K562 (cell line): Measurements from ENCODE around the gene ARHGAP26. TPM values are rescaled to one million over a fixed set of nuclear protein-coding genes. Genes with fewer than 3 reads are reported as not detected.

Experiments
- ATAC-seq: fragments of 200-7000 bp; cut with Tn5 transposase; 3 replicates; pipeline ENCODE4 v1.9.1; 2020; ENCODE audit warnings: moderate library complexity
- BruUV-seq: library from RNA; stranded (reverse); fragments of 400-500 nt; replicated peaks from 2 replicates; lab custom pipeline; 2021; lab: Mats Ljungman, UMichigan
- CTCF ChIA-PET: fragments of 300-600 bp; formaldehyde crosslinking; extraction: SDS; loops from one replicate; lab custom pipeline; 2021; ENCODE audit warnings: low intra/inter-chr PET ratio; lab: Yijun Ruan, JAX
- POLR2A ChIA-PET: fragments of 300-600, 350-650 bp; sonication (Branson Sonifier 250); formaldehyde crosslinking; extraction: SDS; loops from one replicate; lab custom pipeline; 2021; ENCODE audit warnings: antibody characterized with exemption, inconsistent platforms; lab: Yijun Ruan, JAX
- DNase-seq, 4 experiments: peaks; one replicate each; pipeline versions ENCODE4 v3.0.0 to v3.0.0-alpha.2; 2011 to 2018; ENCODE audit warnings: low spot score in 3 of 4, mixed read lengths in 3 of 4; ENCODE audit errors: extremely low read depth in 1 of 4
- FAIRE-seq: peaks from 2 replicates; lab custom pipeline; 2011; peaks lifted over from hg19 to GRCh38; lab: Jason Lieb, UNC
- H2AFZ ChIP-seq: 2 replicates; pipeline ENCODE4 v1.6.0; 2011; ENCODE audit warnings: low read depth, low read length, control low read depth, inconsistent platforms
- H3K27ac ChIP-seq: fragments of 200-600 bp; 3 replicates; pipeline ENCODE4 v1.8.0; 2011; ENCODE audit warnings: low read depth, mild to moderate bottlenecking, control low read depth, inconsistent platforms, low read length, moderate library complexity, mixed read lengths; ENCODE audit errors: extremely low read depth
- H3K27me3 ChIP-seq, 2 experiments: fragments of 300-600 bp in 1 of 2; 2 replicates in 1 of 2; 3 replicates in 1 of 2; pipeline versions ENCODE4 v1.6.0 to v1.8.0; 2011; ENCODE audit warnings: inconsistent platforms in 2 of 2, low read length in 2 of 2, mild to moderate bottlenecking in 1 of 2, mixed read lengths in 1 of 2, moderate library complexity in 1 of 2; ENCODE audit not compliant: control insufficient read depth in 2 of 2, insufficient read depth in 2 of 2
- H3K36me3 ChIP-seq: fragments of 300-600 bp; 3 replicates; pipeline ENCODE4 v1.8.0; 2011; ENCODE audit warnings: mild to moderate bottlenecking, low read length, inconsistent platforms; ENCODE audit not compliant: control insufficient read depth, insufficient read depth
- H3K4me1 ChIP-seq, 2 experiments: fragments of 200-600 bp in 1 of 2; replicated peaks in 1 of 2; 2 replicates in 1 of 2; 3 replicates in 1 of 2; pipeline versions ENCODE4 v1.5.1 to v1.8.0; 2011; ENCODE audit warnings: inconsistent platforms in 2 of 2, low read length in 2 of 2, mild to moderate bottlenecking in 1 of 2, mixed read lengths in 1 of 2, moderate library complexity in 1 of 2; ENCODE audit not compliant: control insufficient read depth in 2 of 2, insufficient read depth in 2 of 2
- H3K4me2 ChIP-seq: 2 replicates; pipeline ENCODE4 v1.6.1; 2011; ENCODE audit warnings: low read length, control low read depth, inconsistent platforms, mixed read lengths; ENCODE audit not compliant: insufficient read depth
- H3K4me3 ChIP-seq: fragments of 200-600 bp; sonication (generic), shearing (Covaris generic); 2 replicates; pipeline ENCODE4 v1.5.1; 2016; ENCODE audit warnings: control low read depth, inconsistent platforms
- H3K79me2 ChIP-seq: fragments of 200-600 bp; 3 replicates; pipeline ENCODE4 v1.8.0; 2011; ENCODE audit warnings: low read length, inconsistent platforms; ENCODE audit not compliant: control insufficient read depth, insufficient read depth
- H3K9ac ChIP-seq, 2 experiments: 2 replicates each; pipeline versions ENCODE4 v1.6.0 to v1.6.1; 2011; ENCODE audit warnings: low read depth in 2 of 2, low read length in 2 of 2, control low read depth in 1 of 2, inconsistent platforms in 1 of 2, mild to moderate bottlenecking in 1 of 2, mixed read lengths in 1 of 2; ENCODE audit not compliant: insufficient read depth in 1 of 2
- H3K9me1 ChIP-seq: one replicate; pipeline ENCODE4 v1.6.0; 2011; ENCODE audit warnings: inconsistent platforms, mild to moderate bottlenecking, low read length, moderate library complexity; ENCODE audit not compliant: control insufficient read depth, insufficient read depth
- H3K9me3 ChIP-seq: replicated peaks from 2 replicates; pipeline ENCODE4 v1.5.1; 2011; ENCODE audit warnings: low read depth, low read length, inconsistent platforms; ENCODE audit not compliant: control insufficient read depth, insufficient read depth
- H4K20me1 ChIP-seq: replicated peaks from 2 replicates; pipeline ENCODE4 v1.6.1; 2011; ENCODE audit warnings: low read length, inconsistent platforms, mixed read lengths; ENCODE audit not compliant: control insufficient read depth, insufficient read depth
- C11orf30 ChIP-seq: fragments of 450-650 bp; IDR thresholded peaks from 2 replicates; pipeline ENCODE4 v1.6.1; 2016; ENCODE audit warnings: low read depth, mild to moderate bottlenecking
- DMBX1 ChIP-seq: fragments of 250-450 bp; sonication (Bioruptor Pico); IDR thresholded peaks from 2 replicates; pipeline ENCODE4 v1.8.0; 2022; ENCODE audit warnings: inconsistent platforms, mild to moderate bottlenecking, moderate library complexity, borderline replicate concordance
- HDAC2 ChIP-seq: fragments of 450-650 bp; IDR thresholded peaks from 2 replicates; pipeline ENCODE4 v1.6.1; 2016; ENCODE audit warnings: mild to moderate bottlenecking
- HDAC6 ChIP-seq: IDR thresholded peaks from 2 replicates; pipeline ENCODE4 v1.6.1; 2012; ENCODE audit warnings: low read depth, mild to moderate bottlenecking, control low read depth, inconsistent platforms, low read length, moderate library complexity
- PML ChIP-seq: IDR thresholded peaks from 2 replicates; pipeline ENCODE4 v1.6.1; 2012; ENCODE audit warnings: low read length, inconsistent platforms
- PRDM10 ChIP-seq: fragments of 450-650 bp; IDR thresholded peaks from 2 replicates; pipeline ENCODE4 v1.6.1; 2018; ENCODE audit not compliant: partially characterized antibody
- RFX1 ChIP-seq: fragments of 450-650 bp; IDR thresholded peaks from 2 replicates; pipeline ENCODE4 v1.6.1; 2016; ENCODE audit warnings: mild to moderate bottlenecking, moderate library complexity
- ZNF121 ChIP-seq: sonication (generic); formaldehyde crosslinking; conservative IDR thresholded peaks from 2 replicates; pipeline ENCODE4 v1.8.0; 2022; ENCODE audit warnings: missing genetic modification reagents
- ZNF431 ChIP-seq: sonication (generic); formaldehyde crosslinking; IDR thresholded peaks from 2 replicates; pipeline ENCODE4 v1.8.0; 2022; ENCODE audit warnings: mild to moderate bottlenecking, missing genetic modification reagents
- ZNF445 ChIP-seq: fragments of 250-450 bp; sonication (Bioruptor Pico); IDR thresholded peaks from 2 replicates; pipeline ENCODE4 v1.4.0; 2020; ENCODE audit warnings: low read depth, mild to moderate bottlenecking, moderate library complexity
- WGBS: fragments of 100-300 bp; shearing (Covaris generic); methylation state at CpG from one replicate; pipeline ENCODE4 v1.1.6; 2016; ENCODE audit warnings: low coverage, mixed read lengths; ENCODE audit not compliant: insufficient coverage; ENCODE audit errors: missing lambda C conversion rate; 5-methylcytosine and 5-hydroxymethylcytosine counted together
- in situ Hi-C: fragments of 300-500 bp; cut with MboI; formaldehyde crosslinking; loops from 4 replicates; pipeline ENCODE4 v1.15.0; 2018; ENCODE audit warnings: inconsistent platforms, mixed read lengths
- intact Hi-C: fragments of 100-400 bp; cut with micrococcal nuclease; formaldehyde crosslinking; loops from 2 replicates; pipeline ENCODE4 v1.14.2; 2022
- polyA plus RNA-seq, 8 experiments: library from polyadenylated mRNA; depleted of rRNA in 4 of 8; stranded (reverse) in 5 of 8; unstranded in 3 of 8; fragments of >200 nt; fragmentation: Nextera tagmentation in 2 of 8; fragmentation: Illumina TruSeq in 1 of 8; extraction: Ambion mirVana in 2 of 8; extraction: Trizol in 1 of 8; gene quantifications; 2 replicates each; pipeline versions ENCODE4 v1.2.1 to v1.2.3, GENCODE V29; 2011 to 2014; ENCODE audit warnings: inconsistent platforms in 1 of 8, missing spikeins in 1 of 8
- total RNA-seq, 7 experiments: library from RNA; depleted of rRNA in 6 of 7; stranded (reverse); fragments of >200 nt in 6 of 7; fragmentation: Illumina TruSeq in 2 of 7; extraction: Trizol in 2 of 7; gene quantifications; 2 replicates each; pipeline versions ENCODE4 v1.2.1 to v1.2.3, GENCODE V29; 2011 to 2021; ENCODE audit warnings: low replicate concordance in 1 of 7

ARHGAP26 gene
- total and polyA plus RNA-seq, 9 of the 15 experiments (the other 6 are each of a cell fraction or from before 2014, with no cell fraction given) = 0.13 to 1.1 (median 0.55) TPM

DNA sequence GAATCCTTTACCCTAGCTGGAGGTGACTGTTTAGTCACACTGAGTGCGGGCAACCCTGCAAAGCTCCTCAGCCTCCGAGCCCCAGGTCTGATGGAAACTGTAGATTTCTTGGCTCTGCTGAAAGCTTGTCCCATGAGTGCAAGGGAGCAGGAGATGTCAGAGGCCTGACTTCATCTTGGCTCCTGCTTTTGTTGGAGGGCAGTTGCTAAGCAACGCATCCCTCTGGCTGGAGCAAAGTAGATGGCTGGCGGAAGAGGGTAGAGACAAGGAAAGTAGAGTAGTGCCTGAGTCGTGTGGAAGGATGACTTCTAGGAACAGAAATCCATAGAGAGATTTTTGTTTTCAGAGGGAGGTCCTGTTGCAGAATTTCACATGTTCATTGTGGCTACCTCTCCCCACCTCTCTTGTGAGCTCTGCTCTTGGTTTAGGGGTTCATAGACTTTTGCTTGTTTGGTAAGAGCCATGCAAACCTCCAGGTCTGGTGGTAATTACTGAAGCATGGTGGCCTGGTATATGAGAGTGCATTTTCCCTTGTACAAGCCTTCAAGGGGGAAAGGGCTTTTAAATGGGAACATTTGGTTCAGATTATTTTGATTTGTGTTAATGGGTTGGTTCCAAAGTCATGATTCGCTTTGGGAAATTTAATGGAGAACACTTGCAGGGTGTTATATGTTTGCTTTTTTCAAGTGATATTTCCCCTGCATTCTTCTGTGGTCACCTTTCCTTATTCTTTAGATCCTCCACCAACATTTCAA lies 71.5 kb downstream of the ARHGAP26 start:
- Histone ChIP-seq H4K20me1 (no peaks in the 10 kb centered on the region), H3K4me1 (peaks cover 0 to 12% of the 10 kb centered on the region in 2 experiments; a peak in 2 of 5 replicates), H3K4me2 (no peak overlapping the region), H3K79me2 (no peaks in the 10 kb centered on the region), H3K9me1 (no peaks in the 10 kb centered on the region), H3K9ac (no peak overlapping the region), H2AFZ (no peak overlapping the region), H3K36me3 (no peaks in the 10 kb centered on the region), H3K9me3 (no peaks in the 10 kb centered on the region), H3K27me3 (peaks cover 5% of the 10 kb centered on the region in 2 experiments; a peak in 3 of 5 replicates), H3K4me3 (no peak overlapping the region), H3K27ac (no peak overlapping the region)
- peak; percentile 77 for TF ChIP-seq RFX1
- no peak for TF ChIP-seq ZNF121 (CRISPR knock-in tag)
- intact Hi-C loops (no loop called here), in situ Hi-C loops (no loop called here)
- 3% methylated on average over 6 of the region's 6 CpGs for WGBS
- CTCF ChIA-PET = no interaction called here
- BruUV-seq = no TSS peak
- ATAC-seq = no peak
- no peak for DNase-seq
- POLR2A ChIA-PET = no interaction called here
- FAIRE-seq = no peak

DNA sequence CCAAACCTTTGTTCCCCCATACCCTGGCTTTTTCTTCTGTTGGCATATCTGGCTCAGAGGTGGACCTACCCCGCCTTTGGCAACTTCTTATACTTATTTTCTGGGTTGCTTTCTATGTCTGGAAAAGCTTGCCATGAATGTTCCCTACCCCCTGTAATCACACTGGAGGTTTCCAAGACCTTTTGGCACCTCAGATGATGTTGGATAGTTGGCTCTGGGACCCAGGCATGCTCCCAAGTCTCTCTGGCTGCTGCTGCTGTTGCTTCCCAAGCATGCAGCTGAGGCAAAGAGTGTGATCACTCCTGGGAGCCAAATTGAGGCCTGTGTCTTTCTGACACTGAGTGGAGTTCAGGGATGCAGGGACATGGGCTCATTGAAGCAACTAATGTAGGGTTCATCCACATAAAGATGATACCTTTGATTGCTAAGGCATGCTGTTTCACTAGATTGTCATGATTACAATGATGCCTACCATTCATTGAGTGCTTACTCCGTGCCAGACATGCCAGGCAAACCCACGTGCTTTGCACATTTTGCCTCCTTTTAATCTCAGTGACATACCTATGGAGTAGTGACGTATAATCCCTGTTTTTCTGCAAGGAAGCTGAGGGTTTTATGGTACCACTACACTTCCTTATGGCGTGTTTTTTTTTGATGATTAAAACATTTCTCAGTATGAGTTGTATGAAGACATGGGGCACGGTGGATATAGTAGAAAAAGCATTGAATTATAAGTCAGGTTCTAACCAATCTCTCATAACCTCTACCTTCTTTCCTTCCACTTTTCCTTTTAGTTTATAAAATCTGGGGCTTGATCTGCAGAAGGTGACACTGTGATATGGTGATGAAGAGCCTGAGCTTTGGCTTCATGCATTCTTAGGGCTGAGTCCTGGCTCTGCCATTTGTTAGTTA lies 73.1 kb downstream of the ARHGAP26 start:
- Histone ChIP-seq H2AFZ (no peak overlapping the region), H3K4me1 (peaks cover 0 to 12% of the 10 kb centered on the region in 2 experiments; a peak in 2 of 5 replicates), H3K4me3 (no peak overlapping the region), H3K9me3 (no peaks in the 10 kb centered on the region), H3K9ac (no peak overlapping the region), H3K79me2 (no peaks in the 10 kb centered on the region), H3K27ac (no peak overlapping the region), H3K4me2 (no peak overlapping the region), H3K27me3 (peaks cover 5% of the 10 kb centered on the region in 2 experiments; a peak in 3 of 5 replicates), H3K36me3 (no peaks in the 10 kb centered on the region), H4K20me1 (no peaks in the 10 kb centered on the region), H3K9me1 (peaks cover 4% of the 10 kb centered on the region)
- DNase-seq = no peak
- intact Hi-C loops = no loop called here
- POLR2A ChIA-PET = no interaction called here
- 6% methylated on average over 6 of the region's 6 CpGs for WGBS
- no TSS peak for BruUV-seq
- CTCF ChIA-PET = no interaction called here
- in situ Hi-C loops = no loop called here
- no peak for FAIRE-seq
- ATAC-seq = no peak
- TF ChIP-seq PML (no peak), PRDM10 (no peak), DMBX1 (CRISPR knock-in tag) (no peak), HDAC2 (no peak), ZNF445 (CRISPR knock-in tag) (no peak), HDAC6 (no peak), C11orf30 (no peak), ZNF431 (CRISPR knock-in tag) (no peak)
